Vagina (tissue), 2 donors: ENCODE results near the gene GID8. TPM values are rescaled to one million over a fixed set of nuclear protein-coding genes. Genes with fewer than 3 reads are reported as not detected.

Source experiments
- DNase-seq, 2 donors: peaks; one replicate each; pipeline ENCODE4 v3.0.0-alpha.2; 2017; ENCODE audit errors: extremely low spot score in 2 of 2
- H3K27ac ChIP-seq: fragments of 200-600 bp; sonication (generic); one replicate; pipeline ENCODE4 v1.5.1; 2019
- H3K27me3 ChIP-seq: fragments of 200-600 bp; sonication (generic); one replicate; pipeline ENCODE4 v1.5.1; 2019
- H3K36me3 ChIP-seq, 2 donors: fragments of 200-600 bp; sonication (generic); one replicate each; pipeline ENCODE4 v1.5.1; 2017 to 2019
- H3K4me1 ChIP-seq: fragments of 200-600 bp; sonication (generic); one replicate; pipeline ENCODE4 v1.5.1; 2019
- H3K4me3 ChIP-seq, 2 donors: fragments of 200-600 bp; sonication (generic); 1 replicate in 1 of 2; 2 replicates in 1 of 2; pipeline ENCODE4 v1.5.1; 2016 to 2019
- H3K9me3 ChIP-seq: fragments of 200-600 bp; sonication (generic); one replicate; pipeline ENCODE4 v1.5.1; 2019
- POLR2A ChIP-seq, 2 donors: fragments of 450-650 bp; IDR thresholded peaks; one replicate each; pipeline ENCODE4 v1.6.1; 2017; ENCODE audit warnings: antibody characterized with exemption in 2 of 2, mild to moderate bottlenecking in 2 of 2, moderate library complexity in 2 of 2
- POLR2AphosphoS5 ChIP-seq, 2 donors: sonication (generic); formaldehyde crosslinking; IDR thresholded peaks; one replicate each; pipeline ENCODE4 v1.9.0; 2017; ENCODE audit warnings: antibody characterized with exemption in 2 of 2, mild to moderate bottlenecking in 2 of 2, low read depth in 1 of 2; ENCODE audit not compliant: insufficient read depth in 1 of 2
- intact Hi-C: fragments of 100-400 bp; cut with DNase I; formaldehyde crosslinking; loops from one replicate; pipeline ENCODE4 v1.15.1; 2023
- total RNA-seq: library from RNA; depleted of rRNA; stranded (reverse); fragments of >200 nt; gene quantifications from one replicate; pipeline ENCODE4 v1.2.3, GENCODE V29; 2016
- TF ChIP-seq, protein P1 (sequence below), 3 experiments: fragments of 450-650 bp in 2 of 3; fragments of 200-600 bp in 1 of 3; sonication (generic) in 1 of 3; IDR thresholded peaks; one replicate each; pipeline ENCODE4 v1.5.1; 2017 to 2019; ENCODE audit warnings: antibody characterized with exemption in 3 of 3, mild to moderate bottlenecking in 2 of 3, moderate library complexity in 2 of 3

The GID8 gene
- total RNA-seq, 1 donor from 2014 or later, result 30.2 TPM

DNA sequence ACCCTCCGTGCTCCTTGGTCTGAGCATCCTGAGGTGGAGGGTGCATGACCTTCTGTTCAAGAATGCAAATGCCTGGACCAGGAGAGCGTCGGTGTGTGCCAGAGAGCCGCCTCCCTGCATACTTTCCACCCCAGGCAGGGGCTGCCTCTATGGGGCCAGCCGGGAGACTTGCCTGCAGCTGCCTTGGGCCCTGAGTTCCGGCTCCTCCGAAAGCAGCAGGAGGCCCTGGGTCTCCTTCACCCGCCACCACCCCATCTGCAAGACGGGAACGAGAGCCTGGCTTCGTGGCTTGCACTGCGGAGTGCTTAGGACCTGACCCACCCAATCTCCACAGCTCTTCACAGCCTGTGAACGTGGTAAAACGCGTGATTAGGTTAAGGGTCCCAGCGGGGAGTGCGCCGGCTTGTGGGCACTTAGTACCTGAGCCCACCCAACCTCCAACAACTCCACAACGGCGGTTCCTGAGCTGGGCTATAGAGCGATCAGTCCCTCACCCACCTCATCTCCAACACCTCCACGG is 52.4 kb downstream of the GID8 start:
- no peak for TF ChIP-seq POLR2AphosphoS5 (IDR thresholded peaks at IDR 0.05; ENCODE audit: insufficient read depth in 1 of 2, low read depth in 1 of 2)
- TF ChIP-seq, protein P1, sequence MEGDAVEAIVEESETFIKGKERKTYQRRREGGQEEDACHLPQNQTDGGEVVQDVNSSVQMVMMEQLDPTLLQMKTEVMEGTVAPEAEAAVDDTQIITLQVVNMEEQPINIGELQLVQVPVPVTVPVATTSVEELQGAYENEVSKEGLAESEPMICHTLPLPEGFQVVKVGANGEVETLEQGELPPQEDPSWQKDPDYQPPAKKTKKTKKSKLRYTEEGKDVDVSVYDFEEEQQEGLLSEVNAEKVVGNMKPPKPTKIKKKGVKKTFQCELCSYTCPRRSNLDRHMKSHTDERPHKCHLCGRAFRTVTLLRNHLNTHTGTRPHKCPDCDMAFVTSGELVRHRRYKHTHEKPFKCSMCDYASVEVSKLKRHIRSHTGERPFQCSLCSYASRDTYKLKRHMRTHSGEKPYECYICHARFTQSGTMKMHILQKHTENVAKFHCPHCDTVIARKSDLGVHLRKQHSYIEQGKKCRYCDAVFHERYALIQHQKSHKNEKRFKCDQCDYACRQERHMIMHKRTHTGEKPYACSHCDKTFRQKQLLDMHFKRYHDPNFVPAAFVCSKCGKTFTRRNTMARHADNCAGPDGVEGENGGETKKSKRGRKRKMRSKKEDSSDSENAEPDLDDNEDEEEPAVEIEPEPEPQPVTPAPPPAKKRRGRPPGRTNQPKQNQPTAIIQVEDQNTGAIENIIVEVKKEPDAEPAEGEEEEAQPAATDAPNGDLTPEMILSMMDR (IDR thresholded peaks at IDR 0.05), result no peak
- no peak for TF ChIP-seq POLR2A (IDR thresholded peaks at IDR 0.05)
- no peak for DNase-seq
- no peak overlapping the region for H3K27ac ChIP-seq
- no peaks in the 10 kb centered on the region for H3K36me3 ChIP-seq
- H3K27me3 ChIP-seq, result no peaks in the 10 kb centered on the region
- H3K4me3 ChIP-seq, result no peak overlapping the region
- no peaks in the 10 kb centered on the region for H3K4me1 ChIP-seq
- H3K9me3 ChIP-seq, result no peaks in the 10 kb centered on the region
- intact Hi-C loops, result no loop called here

- intact Hi-C loops, result no loop called here
- Histone ChIP-seq H3K36me3 (no peaks in the 10 kb centered on the region), H3K27me3 (no peaks in the 10 kb centered on the region), H3K27ac (no peak overlapping the region), H3K4me3 (no peak overlapping the region), H3K4me1 (no peaks in the 10 kb centered on the region), H3K9me3 (no peaks in the 10 kb centered on the region)
- TF ChIP-seq, protein P1 (IDR thresholded peaks at IDR 0.05), result no peak
- no peak for TF ChIP-seq POLR2A (IDR thresholded peaks at IDR 0.05)
- TF ChIP-seq POLR2AphosphoS5 (IDR thresholded peaks at IDR 0.05; ENCODE audit: insufficient read depth in 1 of 2, low read depth in 1 of 2), result no peak
- no peak for DNase-seq
Measured at GRCh38 chr20:62991196-62991807, 53.4 kb downstream of the GID8 start.

DNA sequence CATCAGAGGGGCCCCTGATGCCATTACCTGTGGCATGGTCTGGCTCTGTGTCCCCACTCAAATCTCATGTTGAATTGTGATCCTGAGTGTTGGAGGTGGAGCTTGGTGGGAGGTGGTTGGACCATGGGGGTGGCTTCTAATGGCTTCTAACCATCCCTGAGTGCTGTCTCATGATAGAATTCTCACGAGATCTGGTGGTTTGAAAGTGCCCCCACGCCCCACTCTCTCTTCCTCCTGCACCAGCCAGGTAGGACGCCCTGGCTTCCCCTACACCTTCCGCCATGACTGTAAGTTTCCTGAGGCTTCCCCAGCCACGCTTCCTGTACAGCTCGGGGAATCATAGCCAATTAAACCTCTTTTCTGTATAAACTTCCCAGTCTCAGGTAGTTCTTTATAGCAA is 53.9 kb downstream of the GID8 start:
- no peak for TF ChIP-seq POLR2A (IDR thresholded peaks at IDR 0.05)
- no peak for TF ChIP-seq POLR2AphosphoS5 (IDR thresholded peaks at IDR 0.05; ENCODE audit: insufficient read depth in 1 of 2, low read depth in 1 of 2)
- TF ChIP-seq, protein P1 (IDR thresholded peaks at IDR 0.05), result no peak
- DNase-seq, result no peak
- H3K4me1 ChIP-seq, result no peaks in the 10 kb centered on the region

GRCh38 chr20:62993856-62994494 is 56.0 kb downstream of the GID8 start:
- no peak overlapping the region for H3K27ac ChIP-seq
- intact Hi-C loops, result no loop called here
- H3K36me3 ChIP-seq, result no peaks in the 10 kb centered on the region
- no peak for DNase-seq
- TF ChIP-seq, protein P1 (IDR thresholded peaks at IDR 0.05), result no peak
- TF ChIP-seq POLR2AphosphoS5 (IDR thresholded peaks at IDR 0.05; ENCODE audit: insufficient read depth in 1 of 2, low read depth in 1 of 2) (no peak), POLR2A (IDR thresholded peaks at IDR 0.05) (no peak)
- no peaks in the 10 kb centered on the region for H3K9me3 ChIP-seq
- H3K4me3 ChIP-seq, result no peak overlapping the region
- H3K4me1 ChIP-seq, result no peaks in the 10 kb centered on the region
- H3K27me3 ChIP-seq, result no peaks in the 10 kb centered on the region

More for the DNA sequence above, 53.9 kb downstream of the GID8 start:
- Histone ChIP-seq H3K9me3 (no peaks in the 10 kb centered on the region), H3K36me3 (no peaks in the 10 kb centered on the region), H3K27ac (no peak overlapping the region), H3K27me3 (no peaks in the 10 kb centered on the region), H3K4me3 (no peak overlapping the region)
- intact Hi-C loops, result no loop called here

GRCh38 chr20:62994869-62995281 is 56.9 kb downstream of the GID8 start:
- Histone ChIP-seq H3K36me3 (no peaks in the 10 kb centered on the region), H3K4me3 (no peak overlapping the region), H3K9me3 (no peaks in the 10 kb centered on the region), H3K27me3 (no peaks in the 10 kb centered on the region), H3K4me1 (no peaks in the 10 kb centered on the region), H3K27ac (no peak overlapping the region)
- intact Hi-C loops, result no loop called here
- no peak for DNase-seq
- no peak for TF ChIP-seq POLR2AphosphoS5 (IDR thresholded peaks at IDR 0.05; ENCODE audit: insufficient read depth in 1 of 2, low read depth in 1 of 2)
- TF ChIP-seq POLR2A (IDR thresholded peaks at IDR 0.05), result no peak
- TF ChIP-seq, protein P1 (IDR thresholded peaks at IDR 0.05), result no peak
